Epithelial cell of proximal tubule (primary cell): ENCODE data around the gene EXOSC3. TPM values are rescaled to one million over a fixed set of nuclear protein-coding genes. Genes with fewer than 3 reads are reported as not detected.
"Not testable (repeated sequence)": the region's sequence is repeated elsewhere in the genome, so short reads cannot be mapped to it uniquely, and the experiment has no call there.

Source experiments
- DNase-seq: peaks from one replicate; pipeline ENCODE4 v3.0.0-alpha.2; 2011; ENCODE audit warnings: low read depth
- H3K4me3 ChIP-seq: 2 replicates; pipeline ENCODE4 v1.5.1; 2011; ENCODE audit warnings: low read depth, mild to moderate bottlenecking, low read length
- CTCF ChIP-seq: conservative IDR thresholded peaks from 2 replicates; pipeline ENCODE4 v1.5.1; 2012; ENCODE audit warnings: low read depth, mild to moderate bottlenecking, low read length
- total RNA-seq: library from RNA; depleted of rRNA; stranded (reverse); fragments of >200 nt; gene quantifications from 2 replicates; pipeline ENCODE4 v1.2.3, GENCODE V29; 2015

EXOSC3 gene
- total RNA-seq, 1 donor from 2014 or later = 73.7 TPM

- DNase-seq = no peak
- peak within 1 kb of the TSS; percentile 96 for H3K4me3 ChIP-seq
- peak; percentile 2 for TF ChIP-seq CTCF
Measured at GRCh38 chr9:37753489-37754190, 31.2 kb downstream of the EXOSC3 start, which contains the start of gene TRMT10B. Gene TRMT10B (plus strand): TSS chr9:37753805. CDS start chr9:37761932, 8,127 bp downstream.

- H3K4me3 ChIP-seq = peak overlapping the region; percentile 96
- TF ChIP-seq CTCF = no peak
- no peak for DNase-seq
Measured at GRCh38 chr9:37752642-37753488, 32.0 kb downstream of the EXOSC3 start.

GRCh38 chr9:37752112-37752511, 32.8 kb downstream of the EXOSC3 start:
- H3K4me3 ChIP-seq, DNase-seq: not testable (repeated sequence)

- H3K4me3 ChIP-seq, DNase-seq: not testable (repeated sequence)
Measured at GRCh38 chr9:37751704-37752103, 33.2 kb downstream of the EXOSC3 start.

- H3K4me3 ChIP-seq = no peak overlapping the region
- no peak for TF ChIP-seq CTCF
- DNase-seq = no peak
Measured at GRCh38 chr9:37751186-37751585, 33.7 kb downstream of the EXOSC3 start.

GRCh38 chr9:37749129-37749528, 35.7 kb downstream of the EXOSC3 start:
- TF ChIP-seq CTCF = no peak
- H3K4me3 ChIP-seq = no peak overlapping the region
- DNase-seq = no peak

- no peak overlapping the region for H3K4me3 ChIP-seq
- no peak for DNase-seq
- peak; percentile 95 for TF ChIP-seq CTCF
Measured at GRCh38 chr9:37747271-37747753, 37.6 kb downstream of the EXOSC3 start.
